Measurements from ENCODE around the gene POLD1.
A peak's percentile ranks its signal among the peaks of the same experiment; 100 is the strongest.
"Not testable (repeated sequence)": the region's sequence is repeated elsewhere in the genome, so short reads cannot be mapped to it uniquely, and the experiment has no call there.

POLD1 gene

GRCh38 chr19:50427997-50428425, 43.9 kb downstream of the POLD1 start:
- peaks cover 13% of the 10 kb centered on the region for H3K4me1 Mint-ChIP-seq (ENCODE audit: low read depth)
- no peaks in the 10 kb centered on the region for H3K9me3 Mint-ChIP-seq
- peaks cover 11% of the 10 kb centered on the region for H3K27me3 Mint-ChIP-seq (ENCODE audit: low read depth)
- no peaks in the 10 kb centered on the region for H3K36me3 Mint-ChIP-seq (ENCODE audit: low read depth)
- H3K27ac Mint-ChIP-seq = no peak overlapping the region
- no peak overlapping the region for H3K4me3 Mint-ChIP-seq

- Mint-ChIP-seq H3K27me3 (ENCODE audit: low read depth) (peaks cover 17% of the 10 kb centered on the region), H3K4me3 (no peak overlapping the region), H3K27ac (peak overlapping the region; percentile 36), H3K4me1 (ENCODE audit: low read depth) (peaks cover 13% of the 10 kb centered on the region), H3K36me3 (ENCODE audit: low read depth) (no peaks in the 10 kb centered on the region), H3K9me3 (no peaks in the 10 kb centered on the region)
Observed at GRCh38 chr19:50428772-50429463, 44.8 kb downstream of the POLD1 start.

GRCh38 chr19:50430888-50431342, 46.8 kb downstream of the POLD1 start:
- Mint-ChIP-seq H3K27ac (peak overlapping the region; percentile 65), H3K4me3 (peak overlapping the region; percentile 93), H3K36me3 (ENCODE audit: low read depth) (no peaks in the 10 kb centered on the region), H3K4me1 (ENCODE audit: low read depth) (peaks cover 13% of the 10 kb centered on the region), H3K9me3 (no peaks in the 10 kb centered on the region), H3K27me3 (ENCODE audit: low read depth) (peaks cover 23% of the 10 kb centered on the region)

- peaks cover 23% of the 10 kb centered on the region for H3K27me3 Mint-ChIP-seq (ENCODE audit: low read depth)
- H3K9me3 Mint-ChIP-seq = no peaks in the 10 kb centered on the region
- peaks cover 13% of the 10 kb centered on the region for H3K4me1 Mint-ChIP-seq (ENCODE audit: low read depth)
- H3K36me3 Mint-ChIP-seq (ENCODE audit: low read depth) = no peaks in the 10 kb centered on the region
- peak overlapping the region; percentile 95 for H3K27ac Mint-ChIP-seq
- H3K4me3 Mint-ChIP-seq = peak overlapping the region; percentile 93
Observed at GRCh38 chr19:50431343-50432220, 47.4 kb downstream of the POLD1 start.

- peak within 1 kb of the TSS; percentile 95 for H3K27ac Mint-ChIP-seq
- H3K36me3 Mint-ChIP-seq (ENCODE audit: low read depth) = no peaks in the 10 kb centered on the region
- peaks cover 23% of the 10 kb centered on the region for H3K27me3 Mint-ChIP-seq (ENCODE audit: low read depth)
- peaks cover 13% of the 10 kb centered on the region for H3K4me1 Mint-ChIP-seq (ENCODE audit: low read depth)
- H3K4me3 Mint-ChIP-seq = peak within 1 kb of the TSS; percentile 93
- no peaks in the 10 kb centered on the region for H3K9me3 Mint-ChIP-seq
Observed at GRCh38 chr19:50432221-50433028, 48.3 kb downstream of the POLD1 start, which contains the start of gene MYBPC2. Gene MYBPC2 (plus strand): TSS chr19:50432892. CDS start chr19:50432954, 62 bp downstream.

GRCh38 chr19:50433201-50434180, 49.3 kb downstream of the POLD1 start:
- Mint-ChIP-seq H3K27me3 (ENCODE audit: low read depth) (peaks cover 26% of the 10 kb centered on the region), H3K27ac (peak overlapping the region; percentile 2), H3K9me3 (no peaks in the 10 kb centered on the region), H3K4me3 (peak overlapping the region; percentile 69), H3K36me3 (ENCODE audit: low read depth) (no peaks in the 10 kb centered on the region), H3K4me1 (ENCODE audit: low read depth) (peaks cover 13% of the 10 kb centered on the region)

GRCh38 chr19:50434525-50434924, 50.4 kb downstream of the POLD1 start:
- Mint-ChIP-seq H3K9me3 (no peaks in the 10 kb centered on the region), H3K4me3 (no peak overlapping the region), H3K4me1 (ENCODE audit: low read depth) (peaks cover 11% of the 10 kb centered on the region), H3K27me3 (ENCODE audit: low read depth) (peaks cover 27% of the 10 kb centered on the region), H3K27ac (no peak overlapping the region), H3K36me3 (ENCODE audit: low read depth) (no peaks in the 10 kb centered on the region)

- Mint-ChIP-seq H3K27ac (no peak overlapping the region), H3K27me3 (ENCODE audit: low read depth) (peaks cover 25% of the 10 kb centered on the region), H3K4me1 (ENCODE audit: low read depth) (peaks cover 11% of the 10 kb centered on the region), H3K4me3 (no peak overlapping the region), H3K9me3 (no peaks in the 10 kb centered on the region), H3K36me3 (ENCODE audit: low read depth) (no peaks in the 10 kb centered on the region)
Observed at GRCh38 chr19:50435221-50435620, 51.1 kb downstream of the POLD1 start.

- H3K4me3 Mint-ChIP-seq = no peak overlapping the region
- H3K9me3 Mint-ChIP-seq = no peaks in the 10 kb centered on the region
- no peak overlapping the region for H3K27ac Mint-ChIP-seq
- no peaks in the 10 kb centered on the region for H3K36me3 Mint-ChIP-seq (ENCODE audit: low read depth)
- H3K4me1 Mint-ChIP-seq (ENCODE audit: low read depth) = peaks cover 11% of the 10 kb centered on the region
- H3K27me3 Mint-ChIP-seq (ENCODE audit: low read depth) = peaks cover 24% of the 10 kb centered on the region
Observed at GRCh38 chr19:50435627-50436026, 51.5 kb downstream of the POLD1 start.

- Mint-ChIP-seq H3K4me1 (ENCODE audit: low read depth) (peaks cover under 1% of the 10 kb centered on the region), H3K4me3 (no peak overlapping the region), H3K27me3 (ENCODE audit: low read depth) (peaks cover 17% of the 10 kb centered on the region), H3K27ac (no peak overlapping the region), H3K36me3 (ENCODE audit: low read depth) (no peaks in the 10 kb centered on the region), H3K9me3 (no peaks in the 10 kb centered on the region)
Observed at GRCh38 chr19:50437862-50438449, 53.8 kb downstream of the POLD1 start.

GRCh38 chr19:50439130-50439529, 55.0 kb downstream of the POLD1 start:
- not testable (repeated sequence) for H3K9me3 Mint-ChIP-seq; H3K4me3 Mint-ChIP-seq; H3K27me3 Mint-ChIP-seq (ENCODE audit: low read depth); H3K36me3 Mint-ChIP-seq (ENCODE audit: low read depth); H3K4me1 Mint-ChIP-seq (ENCODE audit: low read depth); H3K27ac Mint-ChIP-seq

GRCh38 chr19:50444059-50444458, 59.9 kb downstream of the POLD1 start:
- Mint-ChIP-seq H3K27me3 (ENCODE audit: low read depth) (no peaks in the 10 kb centered on the region), H3K4me3 (no peak overlapping the region), H3K4me1 (ENCODE audit: low read depth) (no peaks in the 10 kb centered on the region), H3K9me3 (peaks cover 3% of the 10 kb centered on the region), H3K27ac (no peak overlapping the region), H3K36me3 (ENCODE audit: low read depth) (no peaks in the 10 kb centered on the region)

- H3K4me1 Mint-ChIP-seq (ENCODE audit: low read depth) = no peaks in the 10 kb centered on the region
- no peaks in the 10 kb centered on the region for H3K36me3 Mint-ChIP-seq (ENCODE audit: low read depth)
- no peak overlapping the region for H3K27ac Mint-ChIP-seq
- no peak overlapping the region for H3K4me3 Mint-ChIP-seq
- peaks cover 4% of the 10 kb centered on the region for H3K27me3 Mint-ChIP-seq (ENCODE audit: low read depth)
- peaks cover 3% of the 10 kb centered on the region for H3K9me3 Mint-ChIP-seq
Observed at GRCh38 chr19:50447053-50447452, 62.9 kb downstream of the POLD1 start.

All from T-helper 1 cell treated with Interleukin-12 subunit alpha and Interleukin-12 subunit beta and Interleukin-4 antibody, amounts not matched to agents 30 μg/mL and 1 μg/mL, for 36 hours (primary cell).